Inflammatory macrophage (primary cell): ENCODE measurements around the gene PHPT1.
"Not testable (repeated sequence)": the region's sequence is repeated elsewhere in the genome, so short reads cannot be mapped to it uniquely, and the experiment has no call there.

ENCODE experiments used
- DNase-seq, 2 donors: peaks; one replicate each; pipeline ENCODE4 v3.0.0-alpha.2; 2020 to 2022

The PHPT1 gene

GRCh38 chr9:136860933-136861873, 12.0 kb downstream of the PHPT1 start:
- DNase-seq: no peak

- DNase-seq: no peak
Observed at GRCh38 chr9:136861874-136862457, 12.8 kb downstream of the PHPT1 start.

GRCh38 chr9:136862849-136863622, 13.8 kb downstream of the PHPT1 start:
- no peak for DNase-seq

GRCh38 chr9:136863623-136864273, 14.5 kb downstream of the PHPT1 start:
- DNase-seq: no peak

- DNase-seq: no peak
Observed at GRCh38 chr9:136865041-136865767, 16.0 kb downstream of the PHPT1 start.

GRCh38 chr9:136865768-136866103, 16.5 kb downstream of the PHPT1 start:
- no peak for DNase-seq

- DNase-seq: not testable (repeated sequence)
Observed at GRCh38 chr9:136866898-136867421, 17.8 kb downstream of the PHPT1 start.

GRCh38 chr9:136867480-136867879, 18.3 kb downstream of the PHPT1 start:
- DNase-seq: no peak

GRCh38 chr9:136867917-136868316, 18.7 kb downstream of the PHPT1 start:
- no peak for DNase-seq

- DNase-seq: no peak
Observed at GRCh38 chr9:136868644-136869043, 19.4 kb downstream of the PHPT1 start.

- DNase-seq: not testable (repeated sequence)
Observed at GRCh38 chr9:136869611-136870010, 20.4 kb downstream of the PHPT1 start.

- DNase-seq: no peak
Observed at GRCh38 chr9:136875155-136875554, 25.9 kb downstream of the PHPT1 start.

GRCh38 chr9:136876476-136876875, 27.3 kb downstream of the PHPT1 start:
- DNase-seq: no peak

- DNase-seq: no peak
Observed at GRCh38 chr9:136880651-136881050, 31.4 kb downstream of the PHPT1 start.

- DNase-seq: peak; percentile 34 to 64
Observed at GRCh38 chr9:136881691-136882108, 32.5 kb downstream of the PHPT1 start.

- peak; percentile 62 to 86 for DNase-seq
Observed at GRCh38 chr9:136882109-136882946, 33.1 kb downstream of the PHPT1 start.

- not testable (repeated sequence) for DNase-seq
Observed at GRCh38 chr9:136882947-136883283, 33.7 kb downstream of the PHPT1 start.

GRCh38 chr9:136883670-136884069, 34.5 kb downstream of the PHPT1 start:
- DNase-seq: not testable (repeated sequence)

- DNase-seq: peak; percentile 99
Observed at GRCh38 chr9:136885950-136886578, 36.9 kb downstream of the PHPT1 start, which contains the start of gene TRAF2. TSS of gene TRAF2 (plus strand) at chr9:136886516. CDS start at chr9:136898741, 12,225 bp downstream.
